B cell (primary cell): ENCODE data around the gene ATN1. TPM values are rescaled to one million over a fixed set of nuclear protein-coding genes. Genes with fewer than 3 reads are reported as not detected.

Source experiments
- ATAC-seq: fragments of 200-7000 bp; cut with Tn5 transposase; one replicate; pipeline ENCODE4 v1.10.0; 2021; ENCODE audit warnings: low read depth, mild to moderate bottlenecking, moderate number of reproducible peaks, moderate library complexity
- CTCF ChIA-PET: fragments of 350-600 bp; sonication (Branson Sonifier 250); formaldehyde crosslinking; loops from one replicate; lab custom pipeline; 2021; ENCODE audit warnings: antibody characterized with exemption, inconsistent platforms; lab: Charles Lee
- POLR2A ChIA-PET: fragments of 350-600 bp; sonication (Branson Sonifier 250); formaldehyde crosslinking; loops from one replicate; lab custom pipeline; 2021; ENCODE audit warnings: antibody characterized with exemption; lab: Charles Lee
- DNase-seq: peaks from one replicate; pipeline ENCODE4 v3.0.0; 2013
- H2AFZ ChIP-seq: 2 replicates; pipeline ENCODE4 v1.6.1; 2012; ENCODE audit warnings: mild to moderate bottlenecking, low read depth, low read length; ENCODE audit not compliant: insufficient read depth, poor library complexity, severe bottlenecking
- H3K27ac ChIP-seq, 2 donors: 1 replicate in 1 of 2; 2 replicates in 1 of 2; pipeline ENCODE4 v1.5.1; 2012 to 2013; ENCODE audit warnings: low read length in 2 of 2, mild to moderate bottlenecking in 2 of 2, moderate library complexity in 1 of 2
- H3K27me3 ChIP-seq, 4 experiments: fragments of 200-600 bp in 1 of 4; sonication (generic) in 1 of 4; replicated peaks in 1 of 4; 1 replicate in 2 of 4; 2 replicates in 2 of 4; pipeline versions ENCODE4 v1.6.1 to v1.7.0; 2013 to 2016; ENCODE audit warnings: low read length in 3 of 4, mild to moderate bottlenecking in 2 of 4, mixed read lengths in 1 of 4, moderate library complexity in 1 of 4; ENCODE audit not compliant: insufficient read depth in 4 of 4, control insufficient read depth in 3 of 4; ENCODE audit errors: control extremely low read depth in 1 of 4
- H3K36me3 ChIP-seq, 2 experiments: replicated peaks in 1 of 2; 1 replicate in 1 of 2; 2 replicates in 1 of 2; pipeline versions ENCODE4 v1.6.1 to v1.7.1; 2013; ENCODE audit warnings: low read length in 1 of 2; ENCODE audit not compliant: insufficient read depth in 2 of 2, control insufficient read depth in 1 of 2; ENCODE audit errors: control extremely low read depth in 1 of 2, extremely low read depth in 1 of 2
- H3K4me1 ChIP-seq, 2 donors: fragments of 200-600 bp in 1 of 2; sonication (generic) in 1 of 2; 1 replicate in 1 of 2; 2 replicates in 1 of 2; pipeline versions ENCODE4 v1.5.1 to v1.6.1; 2013 to 2017; ENCODE audit warnings: low read length in 2 of 2; ENCODE audit not compliant: control insufficient read depth in 2 of 2, insufficient read depth in 2 of 2
- H3K4me2 ChIP-seq: replicated peaks from 2 replicates; pipeline ENCODE3; 2012; ENCODE audit warnings: mild to moderate bottlenecking, low read depth, low read length; ENCODE audit not compliant: poor library complexity, severe bottlenecking
- H3K4me3 ChIP-seq, 5 experiments: fragments of 200-600 bp in 1 of 5; sonication (generic) in 1 of 5; 1 replicate in 3 of 5; 2 replicates in 2 of 5; pipeline versions ENCODE4 v1.5.1 to v1.7.0; 2011 to 2016; ENCODE audit warnings: low read length in 4 of 5, mild to moderate bottlenecking in 4 of 5, low read depth in 2 of 5, control low read depth in 1 of 5, moderate library complexity in 1 of 5; ENCODE audit not compliant: insufficient read depth in 1 of 5; ENCODE audit errors: control extremely low read depth in 1 of 5, extremely low read depth in 1 of 5
- H3K79me2 ChIP-seq: fragments of 200-600 bp; sonication (generic); one replicate; pipeline ENCODE4 v1.6.0; 2016; ENCODE audit warnings: low read length; ENCODE audit not compliant: control insufficient read depth, insufficient read depth
- H3K9ac ChIP-seq: fragments of 200-600 bp; sonication (generic); 2 replicates; pipeline ENCODE4 v1.6.1; 2017; ENCODE audit warnings: mild to moderate bottlenecking, low read length, moderate library complexity
- H3K9me3 ChIP-seq, 3 donors: one replicate each; pipeline versions ENCODE4 v1.6.1 to v1.7.1; 2013; ENCODE audit warnings: low read length in 2 of 3; ENCODE audit not compliant: control insufficient read depth in 2 of 3, insufficient read depth in 1 of 3; ENCODE audit errors: control extremely low read depth in 1 of 3
- H4K20me1 ChIP-seq: 2 replicates; pipeline ENCODE4 v1.6.0; 2012; ENCODE audit warnings: mild to moderate bottlenecking, low read length; ENCODE audit not compliant: insufficient read depth, control insufficient read depth, poor library complexity, severe bottlenecking
- H3K27ac Mint-ChIP-seq: one replicate; pipeline ENCODE4 v1.8.0; 2021; ENCODE audit warnings: mixed read lengths
- H3K27me3 Mint-ChIP-seq: one replicate; pipeline ENCODE4 v1.8.0; 2021; ENCODE audit warnings: mixed read lengths
- H3K4me1 Mint-ChIP-seq: one replicate; pipeline ENCODE4 v1.8.0; 2021; ENCODE audit warnings: mixed read lengths
- H3K4me3 Mint-ChIP-seq: one replicate; pipeline ENCODE4 v1.8.0; 2021; ENCODE audit warnings: mixed read lengths
- H3K9me3 Mint-ChIP-seq: one replicate; pipeline ENCODE4 v1.8.0; 2022; ENCODE audit warnings: mixed read lengths; ENCODE audit not compliant: insufficient read depth
- CTCF ChIP-seq: fragments of 200-600 bp; IDR thresholded peaks from one replicate; pipeline ENCODE4 v1.8.0; 2022; ENCODE audit warnings: antibody characterized with exemption, mild to moderate bottlenecking
- EZH2 ChIP-seq: IDR thresholded peaks from 2 replicates; pipeline ENCODE4 v1.6.1; 2012; ENCODE audit warnings: borderline replicate concordance, low read depth, mild to moderate bottlenecking, moderate library complexity, low read length; ENCODE audit not compliant: insufficient read depth, poor library complexity, severe bottlenecking
- WGBS: methylation state at CpG from one replicate; pipeline ENCODE4 v1.1.5; 2013; ENCODE audit warnings: missing lambda C conversion rate; ENCODE audit not compliant: insufficient coverage; 5-methylcytosine and 5-hydroxymethylcytosine counted together
- intact Hi-C: fragments of 100-400 bp; cut with micrococcal nuclease; formaldehyde crosslinking; loops from one replicate; pipeline ENCODE4 v1.10.0; 2022
- polyA plus RNA-seq: library from polyadenylated mRNA; depleted of rRNA; stranded (reverse); fragments of >200 nt; gene quantifications from 2 replicates; pipeline ENCODE4 v1.2.3, GENCODE V29; 2012
- total RNA-seq, 2 donors: library from RNA; stranded (reverse); fragments of 120-200 nt in 1 of 2; gene quantifications; 1 replicate in 1 of 2; 2 replicates in 1 of 2; pipeline versions ENCODE4 v1.2.3 to v1.2.4, GENCODE V29; 2013 to 2022

ATN1 gene
- total and polyA plus RNA-seq, 2 donors (not counting 1 experiment from before 2014, with no cell fraction given), result 21.0 to 50.8 TPM

- H3K27me3 ChIP-seq, result no peaks in the 10 kb centered on the region
- H3K4me1 ChIP-seq, result peaks cover 71 to 76% of the 10 kb centered on the region in 2 donors
- H3K36me3 ChIP-seq, result peaks cover 0 to 68% of the 10 kb centered on the region in 2 experiments
- intact Hi-C loops, result loop anchor here (1.0 kb wide), 1 partner anchor 7 kb away; no protein-coding TSS in a partner anchor
- ChIA-PET CTCF (interaction anchor here (2.7 to 16.6 kb wide), 5 partner anchors 7 to 81 kb away, joined by 9 to 944 read pairs (median 17); partner anchors contain the start of genes C12orf57, PTPN6, RNU7-1 and SPSB2), POLR2A (interaction anchor here (18.2 to 18.5 kb wide), 2 partner anchors 4 to 9 kb away, joined by 662 read pairs; partner anchors contain the start of genes C12orf57, PTPN6 and RNU7-1)
- H3K4me2 ChIP-seq, result peak overlapping the region; percentile 92
- H4K20me1 ChIP-seq, result peaks cover 58% of the 10 kb centered on the region
- peak overlapping the region; percentile 95 for H3K9ac ChIP-seq
- peak; percentile 89 for DNase-seq
- peak overlapping the region; percentile 98 for H3K27ac Mint-ChIP-seq
- H3K79me2 ChIP-seq, result peaks cover 89% of the 10 kb centered on the region
- peaks cover 88% of the 10 kb centered on the region for H3K4me1 Mint-ChIP-seq
- TF ChIP-seq EZH2 (no peak), CTCF (no peak)
- H3K9me3 Mint-ChIP-seq, result no peaks in the 10 kb centered on the region
- H3K4me3 ChIP-seq, result peak overlapping the region; percentile 88 to 98 (median 92)
- H3K9me3 ChIP-seq, result no peaks in the 10 kb centered on the region
- no peaks in the 10 kb centered on the region for H3K27me3 Mint-ChIP-seq
- H3K4me3 Mint-ChIP-seq, result peak overlapping the region; percentile 98
- H3K27ac ChIP-seq, result peak overlapping the region; percentile 84 to 99
- H2AFZ ChIP-seq, result no peak overlapping the region
- under 1% methylated on average over 17 of the region's 24 CpGs for WGBS
- ATAC-seq, result peak; percentile 42
These were observed 25.9 kb downstream of the ATN1 start for GRCh38 chr12:6953442-6954315.
